Ishikawa (cell line): ENCODE results near the gene ABTB2.

ENCODE experiments used
- CEBPB ChIP-seq: IDR thresholded peaks from 2 replicates; pipeline ENCODE4 v1.6.1; 2012
- CREB1 ChIP-seq: IDR thresholded peaks from 2 replicates; pipeline ENCODE4 v1.6.1; 2012; ENCODE audit warnings: low read depth
- EGR1 ChIP-seq: IDR thresholded peaks from 2 replicates; pipeline ENCODE4 v1.6.1; 2012
- EP300 ChIP-seq: IDR thresholded peaks from 2 replicates; pipeline ENCODE4 v1.6.1; 2012; ENCODE audit warnings: borderline replicate concordance
- FOXM1 ChIP-seq: IDR thresholded peaks from 2 replicates; pipeline ENCODE4 v1.6.1; 2012; ENCODE audit warnings: low read depth, borderline replicate concordance
- NFIC ChIP-seq: IDR thresholded peaks from 2 replicates; pipeline ENCODE4 v1.6.1; 2012
- RAD21 ChIP-seq: IDR thresholded peaks from 2 replicates; pipeline ENCODE4 v1.6.1; 2012; ENCODE audit warnings: low read depth
- TAF1 ChIP-seq: IDR thresholded peaks from 2 replicates; pipeline ENCODE4 v1.6.1; 2012; ENCODE audit warnings: low read depth, mild to moderate bottlenecking
- TCF12 ChIP-seq: IDR thresholded peaks from 2 replicates; pipeline ENCODE4 v1.6.1; 2012; ENCODE audit warnings: low read depth
- TEAD4 ChIP-seq: IDR thresholded peaks from 2 replicates; pipeline ENCODE4 v1.6.1; 2012
- USF1 ChIP-seq: IDR thresholded peaks from 2 replicates; pipeline ENCODE4 v1.6.1; 2012
- YY1 ChIP-seq: IDR thresholded peaks from 2 replicates; pipeline ENCODE4 v1.6.1; 2012; ENCODE audit warnings: low read depth
- ZBTB7A ChIP-seq: IDR thresholded peaks from 2 replicates; pipeline ENCODE4 v1.6.1; 2012; ENCODE audit warnings: low read depth
- TF ChIP-seq, protein P1 (sequence below): IDR thresholded peaks from 2 replicates; pipeline ENCODE4 v1.6.1; 2012; ENCODE audit warnings: low read depth, mild to moderate bottlenecking
- TF ChIP-seq, protein P2 (sequence below): IDR thresholded peaks from 2 replicates; pipeline ENCODE4 v1.6.1; 2012

ABTB2 gene

DNA sequence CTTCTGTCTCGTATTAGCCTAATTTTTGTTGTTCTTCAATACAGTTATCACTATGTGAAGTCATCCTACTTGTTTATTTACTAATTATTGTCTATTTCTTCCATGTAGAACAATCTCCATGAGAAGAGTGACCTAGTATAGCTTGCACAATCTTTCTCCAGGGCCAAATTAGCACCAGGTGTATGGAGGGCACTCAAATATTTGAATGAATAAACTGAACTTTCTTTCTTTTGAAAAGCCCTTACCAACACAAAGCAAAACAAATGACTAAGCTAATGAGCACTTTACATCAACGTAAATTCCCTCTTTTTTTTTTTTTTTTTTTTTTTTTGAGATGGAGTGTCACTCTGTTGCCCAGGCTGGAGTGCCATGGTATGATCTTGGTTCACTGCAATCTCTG is 34.2 kb downstream of the ABTB2 start:
- no peak for TF ChIP-seq TAF1
- no peak for TF ChIP-seq FOXM1
- no peak for TF ChIP-seq EGR1
- TF ChIP-seq NFIC: no peak

- TF ChIP-seq YY1 (no peak), ZBTB7A (no peak), TAF1 (no peak), USF1 (no peak), CREB1 (no peak), CEBPB (no peak), NFIC (no peak)
- TF ChIP-seq, protein P1, sequence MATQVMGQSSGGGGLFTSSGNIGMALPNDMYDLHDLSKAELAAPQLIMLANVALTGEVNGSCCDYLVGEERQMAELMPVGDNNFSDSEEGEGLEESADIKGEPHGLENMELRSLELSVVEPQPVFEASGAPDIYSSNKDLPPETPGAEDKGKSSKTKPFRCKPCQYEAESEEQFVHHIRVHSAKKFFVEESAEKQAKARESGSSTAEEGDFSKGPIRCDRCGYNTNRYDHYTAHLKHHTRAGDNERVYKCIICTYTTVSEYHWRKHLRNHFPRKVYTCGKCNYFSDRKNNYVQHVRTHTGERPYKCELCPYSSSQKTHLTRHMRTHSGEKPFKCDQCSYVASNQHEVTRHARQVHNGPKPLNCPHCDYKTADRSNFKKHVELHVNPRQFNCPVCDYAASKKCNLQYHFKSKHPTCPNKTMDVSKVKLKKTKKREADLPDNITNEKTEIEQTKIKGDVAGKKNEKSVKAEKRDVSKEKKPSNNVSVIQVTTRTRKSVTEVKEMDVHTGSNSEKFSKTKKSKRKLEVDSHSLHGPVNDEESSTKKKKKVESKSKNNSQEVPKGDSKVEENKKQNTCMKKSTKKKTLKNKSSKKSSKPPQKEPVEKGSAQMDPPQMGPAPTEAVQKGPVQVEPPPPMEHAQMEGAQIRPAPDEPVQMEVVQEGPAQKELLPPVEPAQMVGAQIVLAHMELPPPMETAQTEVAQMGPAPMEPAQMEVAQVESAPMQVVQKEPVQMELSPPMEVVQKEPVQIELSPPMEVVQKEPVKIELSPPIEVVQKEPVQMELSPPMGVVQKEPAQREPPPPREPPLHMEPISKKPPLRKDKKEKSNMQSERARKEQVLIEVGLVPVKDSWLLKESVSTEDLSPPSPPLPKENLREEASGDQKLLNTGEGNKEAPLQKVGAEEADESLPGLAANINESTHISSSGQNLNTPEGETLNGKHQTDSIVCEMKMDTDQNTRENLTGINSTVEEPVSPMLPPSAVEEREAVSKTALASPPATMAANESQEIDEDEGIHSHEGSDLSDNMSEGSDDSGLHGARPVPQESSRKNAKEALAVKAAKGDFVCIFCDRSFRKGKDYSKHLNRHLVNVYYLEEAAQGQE: no peak
Observed at GRCh38 chr11:34318111-34319037, 39.4 kb downstream of the ABTB2 start.

DNA sequence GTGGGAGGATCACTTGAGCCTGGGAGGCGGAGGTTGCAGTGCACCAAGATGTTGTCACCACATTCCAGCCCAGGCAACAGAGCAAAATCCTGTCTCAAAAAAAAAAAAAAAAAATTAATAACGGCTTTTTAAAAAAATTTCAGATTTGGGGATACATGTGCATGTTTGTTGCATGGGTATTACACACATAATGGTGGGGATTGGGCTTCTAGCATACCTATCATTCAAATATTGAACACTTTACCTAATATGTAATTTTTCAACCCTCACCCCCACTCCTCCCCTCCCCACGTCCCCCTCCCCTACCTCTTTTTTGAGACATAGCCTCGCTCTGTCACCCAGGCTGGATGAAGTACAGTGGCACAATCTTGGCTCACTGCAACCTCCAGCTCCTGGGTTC is 40.1 kb downstream of the ABTB2 start:
- TF ChIP-seq TAF1: no peak

- TF ChIP-seq, protein P2, sequence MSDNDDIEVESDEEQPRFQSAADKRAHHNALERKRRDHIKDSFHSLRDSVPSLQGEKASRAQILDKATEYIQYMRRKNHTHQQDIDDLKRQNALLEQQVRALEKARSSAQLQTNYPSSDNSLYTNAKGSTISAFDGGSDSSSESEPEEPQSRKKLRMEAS: no peak
- TF ChIP-seq ZBTB7A: no peak
- TF ChIP-seq USF1: no peak
- TF ChIP-seq YY1: no peak
- TF ChIP-seq, protein P1: no peak
- no peak for TF ChIP-seq EP300
- TF ChIP-seq CREB1: no peak
- TF ChIP-seq TCF12: no peak
- no peak for TF ChIP-seq TEAD4
- TF ChIP-seq TAF1: no peak
- no peak for TF ChIP-seq FOXM1
- no peak for TF ChIP-seq EGR1
- no peak for TF ChIP-seq CEBPB
- no peak for TF ChIP-seq NFIC
- no peak for TF ChIP-seq RAD21
Observed at GRCh38 chr11:34317036-34317360, 40.8 kb downstream of the ABTB2 start.

DNA sequence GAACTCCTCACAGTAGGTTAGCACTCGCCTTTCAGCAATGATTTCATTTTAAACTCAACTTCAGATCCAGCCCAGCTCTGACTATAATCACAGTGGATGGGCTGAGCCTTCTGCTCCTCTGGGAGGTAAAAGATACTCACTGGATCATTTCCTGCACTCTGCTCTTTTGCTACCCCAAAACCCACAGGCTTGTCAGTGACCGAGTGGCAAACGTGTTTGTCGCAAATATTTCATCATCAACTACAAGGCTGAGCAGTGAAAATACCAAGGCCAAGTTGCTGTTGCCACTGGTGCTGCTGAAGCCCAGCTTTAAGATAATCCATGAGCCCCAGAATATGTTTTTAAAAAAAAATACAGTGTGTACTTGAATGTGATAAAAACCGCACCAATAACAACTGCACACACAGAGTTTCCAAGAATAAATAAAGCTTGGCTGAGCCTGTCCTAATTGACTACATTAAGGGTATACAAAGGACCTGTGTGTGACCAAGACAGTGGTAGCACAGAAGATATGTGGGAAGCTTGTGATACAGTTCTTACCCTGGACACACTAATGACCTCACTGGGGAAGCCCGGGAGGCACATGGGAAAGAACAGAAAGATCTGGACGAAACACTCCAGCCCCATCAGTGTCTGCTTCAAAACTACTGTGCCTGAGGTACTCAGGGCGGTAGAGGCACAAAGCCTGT is 41.3 kb downstream of the ABTB2 start:
- TF ChIP-seq USF1 (no peak), ZBTB7A (no peak), CEBPB (no peak), CREB1 (no peak), YY1 (no peak), TCF12 (no peak), TAF1 (no peak), RAD21 (no peak), EP300 (no peak), FOXM1 (no peak), TEAD4 (no peak), NFIC (no peak), EGR1 (no peak)
- TF ChIP-seq, protein P2: no peak
- TF ChIP-seq, protein P1: no peak
